CD8-positive, alpha-beta memory T cell (primary cell): ENCODE measurements around the gene FER1L5. TPM values are rescaled to one million over a fixed set of nuclear protein-coding genes. Genes with fewer than 3 reads are reported as not detected.
"Not testable (repeated sequence)": the region's sequence is repeated elsewhere in the genome, so short reads cannot be mapped to it uniquely, and the experiment has no call there.

ENCODE experiments used
- CTCF ChIA-PET: fragments of 350-600 bp; sonication (Branson Sonifier 250); formaldehyde crosslinking; loops from one replicate; lab custom pipeline; 2021; ENCODE audit warnings: antibody characterized with exemption; lab: Charles Lee
- POLR2A ChIA-PET: fragments of 350-600 bp; sonication (Branson Sonifier 250); formaldehyde crosslinking; loops from one replicate; lab custom pipeline; 2021; ENCODE audit warnings: antibody characterized with exemption; lab: Charles Lee
- DNase-seq, 5 donors: peaks; one replicate each; pipeline versions ENCODE4 v3.0.0 to v3.0.0-alpha.2; 2020 to 2022; ENCODE audit warnings: mixed read lengths in 1 of 5
- H3K27ac ChIP-seq: one replicate; pipeline ENCODE4 v1.7.0; 2013; ENCODE audit warnings: low read depth, mild to moderate bottlenecking, low read length, moderate library complexity
- H3K27me3 ChIP-seq: 2 replicates; pipeline ENCODE4 v1.7.0; 2013; ENCODE audit warnings: low read length, mild to moderate bottlenecking; ENCODE audit not compliant: insufficient read depth, poor library complexity, severe bottlenecking
- H3K36me3 ChIP-seq: 2 replicates; pipeline ENCODE4 v1.7.0; 2013; ENCODE audit warnings: mild to moderate bottlenecking, low read length, moderate library complexity; ENCODE audit not compliant: insufficient read depth
- H3K4me1 ChIP-seq: 2 replicates; pipeline ENCODE4 v1.7.0; 2013; ENCODE audit warnings: mild to moderate bottlenecking, low read length, moderate library complexity; ENCODE audit not compliant: insufficient read depth
- H3K4me3 ChIP-seq: 2 replicates; pipeline ENCODE4 v1.7.0; 2013; ENCODE audit warnings: mild to moderate bottlenecking, low read length
- H3K9me3 ChIP-seq: 2 replicates; pipeline ENCODE4 v1.7.0; 2013; ENCODE audit warnings: mild to moderate bottlenecking, low read length
- H3K27ac Mint-ChIP-seq, 8 donors: one replicate each; pipeline ENCODE4 v1.8.0; 2020 to 2021; ENCODE audit warnings: mixed read lengths in 8 of 8, mild to moderate bottlenecking in 6 of 8, inconsistent platforms in 3 of 8, moderate library complexity in 3 of 8
- H3K27me3 Mint-ChIP-seq, 2 donors: one replicate each; pipeline ENCODE4 v1.8.0; 2020 to 2021; ENCODE audit warnings: mixed read lengths in 2 of 2, mild to moderate bottlenecking in 1 of 2, moderate library complexity in 1 of 2
- H3K36me3 Mint-ChIP-seq, 3 donors: one replicate each; pipeline ENCODE4 v1.8.0; 2020 to 2021; ENCODE audit warnings: mixed read lengths in 3 of 3, inconsistent platforms in 1 of 3, mild to moderate bottlenecking in 1 of 3
- H3K4me1 Mint-ChIP-seq, 3 donors: one replicate each; pipeline ENCODE4 v1.8.0; 2020 to 2021; ENCODE audit warnings: mixed read lengths in 3 of 3, inconsistent platforms in 1 of 3, mild to moderate bottlenecking in 1 of 3
- H3K4me3 Mint-ChIP-seq, 7 donors: one replicate each; pipeline ENCODE4 v1.8.0; 2020 to 2021; ENCODE audit warnings: mixed read lengths in 7 of 7, mild to moderate bottlenecking in 6 of 7, moderate library complexity in 4 of 7, inconsistent platforms in 2 of 7
- H3K9me3 Mint-ChIP-seq, 5 donors: one replicate each; pipeline ENCODE4 v1.8.0; 2020 to 2022; ENCODE audit warnings: mixed read lengths in 5 of 5, mild to moderate bottlenecking in 3 of 5, moderate library complexity in 2 of 5, inconsistent platforms in 1 of 5
- polyA plus RNA-seq: library from polyadenylated mRNA; unstranded; fragments of 300-500 nt; fragmentation: Illumina TruSeq; gene quantifications from one replicate; pipeline ENCODE4 v1.2.3, GENCODE V29; 2021
- total RNA-seq, 2 experiments: library from RNA; stranded (reverse); gene quantifications; one replicate each; pipeline ENCODE4 v1.2.3, GENCODE V29; 2021

FER1L5 gene
- total and polyA plus RNA-seq, 3 experiments from 2014 or later: not detected

- H3K27me3 ChIP-seq: no peaks in the 10 kb centered on the region
- ChIA-PET CTCF (interaction anchor here (1.0 to 1.1 kb wide), 2 partner anchors 18 to 125 kb away, joined by 3 to 4 read pairs; no protein-coding TSS in a partner anchor), POLR2A (interaction anchor here (0.5 to 0.9 kb wide), 2 partner anchors 26 to 220 kb away, joined by 3 to 8 read pairs; partner anchors contain the start of gene ANKRD39)
- peaks cover 29% of the 10 kb centered on the region for H3K4me1 ChIP-seq
- Mint-ChIP-seq H3K9me3 (no peaks in the 10 kb centered on the region), H3K27me3 (peaks cover 0 to 3% of the 10 kb centered on the region in 2 donors), H3K27ac (peak within 1 kb of the TSS; percentile 93 to 99 (median 98)), H3K4me1 (peaks cover 36 to 45% (median 44%) of the 10 kb centered on the region in 3 donors), H3K36me3 (peaks cover 0 to 36% (median 3%) of the 10 kb centered on the region in 3 donors), H3K4me3 (peak within 1 kb of the TSS; percentile 91 to 98 (median 96))
- peak within 1 kb of the TSS; percentile 96 for H3K27ac ChIP-seq
- H3K9me3 ChIP-seq: no peaks in the 10 kb centered on the region
- H3K36me3 ChIP-seq: no peaks in the 10 kb centered on the region
- H3K4me3 ChIP-seq: peak within 1 kb of the TSS; percentile 96
- DNase-seq: peak; percentile 83 to 91 (median 86)
Observed at GRCh38 chr2:96638144-96639121, 4.1 kb upstream of the FER1L5 start, which contains the start of gene KANSL3. TSS of gene KANSL3 (minus strand) at chr2:96638312. CDS start at chr2:96637135, 1,177 bp downstream.

GRCh38 chr2:96647681-96648080 is 5.1 kb downstream of the FER1L5 start:
- ChIA-PET POLR2A (no interaction called here), CTCF (no interaction called here)
- Mint-ChIP-seq H3K27ac (no peak overlapping the region), H3K27me3 (no peaks in the 10 kb centered on the region), H3K9me3 (no peaks in the 10 kb centered on the region), H3K36me3 (peaks cover 0 to 2% (median 0%) of the 10 kb centered on the region in 3 donors), H3K4me1 (no peaks in the 10 kb centered on the region), H3K4me3 (no peak overlapping the region)
- Histone ChIP-seq H3K27ac (no peak overlapping the region), H3K9me3 (no peaks in the 10 kb centered on the region), H3K4me3 (no peak overlapping the region), H3K27me3 (no peaks in the 10 kb centered on the region), H3K36me3 (no peaks in the 10 kb centered on the region), H3K4me1 (no peaks in the 10 kb centered on the region)
- no peak for DNase-seq

- Mint-ChIP-seq H3K9me3 (no peaks in the 10 kb centered on the region), H3K4me3 (no peak overlapping the region), H3K27ac (no peak overlapping the region), H3K27me3 (no peaks in the 10 kb centered on the region), H3K4me1 (no peaks in the 10 kb centered on the region), H3K36me3 (peaks cover 0 to 2% (median 0%) of the 10 kb centered on the region in 3 donors)
- no peaks in the 10 kb centered on the region for H3K27me3 ChIP-seq
- ChIA-PET POLR2A (no interaction called here), CTCF (no interaction called here)
- no peak for DNase-seq
- no peaks in the 10 kb centered on the region for H3K9me3 ChIP-seq
- H3K27ac ChIP-seq: no peak overlapping the region
- no peaks in the 10 kb centered on the region for H3K36me3 ChIP-seq
- no peaks in the 10 kb centered on the region for H3K4me1 ChIP-seq
- no peak overlapping the region for H3K4me3 ChIP-seq
Observed at GRCh38 chr2:96648306-96648930, 5.9 kb downstream of the FER1L5 start.

- Mint-ChIP-seq H3K27ac (no peak overlapping the region), H3K27me3 (no peaks in the 10 kb centered on the region), H3K4me3 (no peak overlapping the region), H3K36me3 (peaks cover 0 to 2% (median 0%) of the 10 kb centered on the region in 3 donors), H3K9me3 (no peaks in the 10 kb centered on the region), H3K4me1 (no peaks in the 10 kb centered on the region)
- DNase-seq: no peak
- ChIA-PET POLR2A (no interaction called here), CTCF (no interaction called here)
- Histone ChIP-seq H3K27me3 (no peaks in the 10 kb centered on the region), H3K4me1 (no peaks in the 10 kb centered on the region), H3K4me3 (no peak overlapping the region), H3K36me3 (no peaks in the 10 kb centered on the region), H3K9me3 (no peaks in the 10 kb centered on the region), H3K27ac (no peak overlapping the region)
Observed at GRCh38 chr2:96649342-96649741, 6.8 kb downstream of the FER1L5 start.

GRCh38 chr2:96651793-96652192 is 9.2 kb downstream of the FER1L5 start:
- H3K9me3 Mint-ChIP-seq: no peaks in the 10 kb centered on the region
- no peaks in the 10 kb centered on the region for H3K27me3 ChIP-seq
- CTCF ChIA-PET: no interaction called here
- H3K36me3 ChIP-seq: no peaks in the 10 kb centered on the region
- H3K27ac Mint-ChIP-seq: peak overlapping the region in 1 of 8 donors; percentile 84
- no peak overlapping the region for H3K27ac ChIP-seq
- no peaks in the 10 kb centered on the region for H3K4me1 Mint-ChIP-seq
- H3K4me3 Mint-ChIP-seq: no peak overlapping the region
- H3K9me3 ChIP-seq: no peaks in the 10 kb centered on the region
- H3K4me1 ChIP-seq: no peaks in the 10 kb centered on the region
- DNase-seq: no peak
- peaks cover 0 to 2% (median 0%) of the 10 kb centered on the region in 3 donors for H3K36me3 Mint-ChIP-seq
- POLR2A ChIA-PET: no interaction called here
- H3K27me3 Mint-ChIP-seq: no peaks in the 10 kb centered on the region
- no peak overlapping the region for H3K4me3 ChIP-seq

- H3K27ac ChIP-seq, H3K4me3 Mint-ChIP-seq, H3K4me1 ChIP-seq, H3K27me3 ChIP-seq, DNase-seq, H3K36me3 Mint-ChIP-seq, H3K4me1 Mint-ChIP-seq, H3K27ac Mint-ChIP-seq, CTCF ChIA-PET, H3K36me3 ChIP-seq, H3K27me3 Mint-ChIP-seq, H3K9me3 Mint-ChIP-seq, H3K9me3 ChIP-seq, H3K4me3 ChIP-seq, POLR2A ChIA-PET: not testable (repeated sequence)
Observed at GRCh38 chr2:96654791-96655190, 12.2 kb downstream of the FER1L5 start.

GRCh38 chr2:96655526-96655925 is 13.0 kb downstream of the FER1L5 start:
- Mint-ChIP-seq H3K4me1 (no peaks in the 10 kb centered on the region), H3K36me3 (peaks cover 0 to 2% (median 0%) of the 10 kb centered on the region in 3 donors), H3K9me3 (no peaks in the 10 kb centered on the region), H3K27me3 (no peaks in the 10 kb centered on the region), H3K27ac (no peak overlapping the region), H3K4me3 (no peak overlapping the region)
- DNase-seq: no peak
- H3K27ac ChIP-seq: no peak overlapping the region
- H3K36me3 ChIP-seq: no peaks in the 10 kb centered on the region
- no peaks in the 10 kb centered on the region for H3K9me3 ChIP-seq
- H3K4me3 ChIP-seq: no peak overlapping the region
- POLR2A ChIA-PET: no interaction called here
- H3K4me1 ChIP-seq: no peaks in the 10 kb centered on the region
- CTCF ChIA-PET: no interaction called here
- no peaks in the 10 kb centered on the region for H3K27me3 ChIP-seq

GRCh38 chr2:96656540-96656939 is 14.0 kb downstream of the FER1L5 start:
- H3K27ac Mint-ChIP-seq: no peak overlapping the region
- H3K36me3 Mint-ChIP-seq: peaks cover 0 to 2% (median 0%) of the 10 kb centered on the region in 3 donors
- Histone ChIP-seq H3K4me3 (no peak overlapping the region), H3K4me1 (no peaks in the 10 kb centered on the region), H3K27me3 (no peaks in the 10 kb centered on the region), H3K27ac (no peak overlapping the region), H3K36me3 (no peaks in the 10 kb centered on the region), H3K9me3 (no peaks in the 10 kb centered on the region)
- H3K4me3 Mint-ChIP-seq: no peak overlapping the region
- ChIA-PET POLR2A (no interaction called here), CTCF (no interaction called here)
- H3K27me3 Mint-ChIP-seq: no peaks in the 10 kb centered on the region
- H3K9me3 Mint-ChIP-seq: no peaks in the 10 kb centered on the region
- H3K4me1 Mint-ChIP-seq: no peaks in the 10 kb centered on the region
- DNase-seq: no peak
